GM18517 (cell line): ENCODE results near the gene KBTBD6.
"Not testable (repeated sequence)": the region's sequence is repeated elsewhere in the genome, so short reads cannot be mapped to it uniquely, and the experiment has no call there.

Experiments
- ATAC-seq: cut with Tn5 transposase; IDR thresholded peaks from one replicate; pipeline ENCODE4 v1.9.1; 2021; ENCODE audit warnings: mild to moderate bottlenecking, moderate library complexity; ENCODE audit not compliant: unreplicated experiment

KBTBD6 gene

GRCh38 chr13:41132512-41133152, at the start of gene KBTBD6:
KBTBD6 (minus strand) TSS chr13:41132802; CDS start chr13:41132511, 291 bp downstream.
- peak; percentile 97 for ATAC-seq

DNA sequence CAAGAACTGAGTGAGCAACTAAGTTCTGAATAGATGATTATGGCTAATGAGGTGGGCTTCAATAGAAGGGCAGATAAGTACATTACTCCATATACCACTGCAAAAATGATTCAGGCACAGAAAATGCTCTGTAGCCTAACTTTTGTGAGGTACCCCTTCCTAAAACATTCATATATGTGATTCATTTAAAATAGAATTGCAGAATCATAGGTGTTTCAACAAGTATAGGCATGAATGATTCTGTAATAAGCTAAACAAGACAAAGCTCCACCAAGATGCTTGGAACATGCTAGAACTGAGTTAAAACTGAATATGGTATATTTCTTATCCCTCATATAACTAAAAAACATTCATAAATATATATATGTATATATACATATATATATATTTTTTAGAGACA, 49.6 kb upstream of the KBTBD6 start:
- no peak for ATAC-seq

GRCh38 chr13:41179593-41180250, 47.1 kb upstream of the KBTBD6 start:
- no peak for ATAC-seq

DNA sequence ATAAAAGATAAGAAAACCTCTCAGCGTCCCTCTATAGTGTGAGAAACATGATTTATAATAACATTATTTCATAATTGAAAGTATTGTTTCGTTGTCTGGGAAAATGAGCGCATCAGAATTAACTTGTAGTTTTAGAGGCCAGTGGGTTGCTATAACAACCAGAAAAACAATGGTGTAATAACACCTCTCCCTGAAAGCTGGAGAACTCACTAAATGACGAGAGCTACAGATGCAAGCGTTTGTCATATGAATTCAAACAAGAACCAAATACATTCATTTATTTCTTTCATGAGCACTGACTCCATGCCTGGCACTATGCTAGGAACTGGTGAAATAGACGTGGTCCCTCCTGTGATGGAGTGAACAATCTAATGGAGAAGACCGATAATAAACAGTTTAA, 45.4 kb upstream of the KBTBD6 start:
- no peak for ATAC-seq

DNA sequence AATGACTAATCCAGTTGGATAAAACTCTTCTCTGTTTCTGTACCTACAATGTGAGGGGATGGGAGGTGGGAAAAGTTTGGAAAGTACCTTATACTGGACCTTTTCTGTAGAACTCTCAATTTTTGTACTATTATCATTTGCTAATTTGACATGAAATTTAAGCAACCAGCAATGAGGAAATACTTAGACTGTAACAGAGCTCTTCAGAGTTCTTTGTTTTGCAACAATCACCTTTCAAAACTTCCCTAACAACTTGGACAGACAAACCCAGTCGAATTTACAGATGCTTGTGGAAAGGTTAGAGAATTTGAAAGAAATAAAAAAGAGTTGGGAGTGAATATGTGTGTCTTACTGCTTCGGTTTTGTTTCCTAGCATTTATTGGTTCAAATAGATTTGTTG, 45.0 kb upstream of the KBTBD6 start:
- no peak for ATAC-seq

GRCh38 chr13:41175576-41175975, 43.0 kb upstream of the KBTBD6 start:
- not testable (repeated sequence) for ATAC-seq

DNA sequence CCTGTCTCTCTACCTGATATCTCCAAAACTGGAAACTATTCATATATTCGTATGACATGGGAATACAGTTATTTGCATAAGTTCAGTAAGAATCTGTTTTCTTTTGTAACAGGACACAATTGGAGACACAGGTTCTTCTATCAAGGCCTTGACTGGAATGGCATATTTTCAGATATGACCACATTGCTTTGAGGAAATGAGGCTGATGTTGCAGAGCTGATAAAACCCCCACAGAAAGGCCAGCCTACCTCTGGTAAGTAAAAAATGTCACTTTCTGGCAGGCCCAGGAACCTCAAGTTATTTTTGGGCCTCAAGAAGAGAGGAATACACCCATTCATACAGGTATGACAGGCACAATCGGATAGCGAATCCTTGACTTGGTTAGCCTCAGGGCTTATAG, 29.5 kb upstream of the KBTBD6 start:
- ATAC-seq = no peak

GRCh38 chr13:41159174-41159573, 26.6 kb upstream of the KBTBD6 start:
- no peak for ATAC-seq

GRCh38 chr13:41157048-41157717, 24.6 kb upstream of the KBTBD6 start:
- no peak for ATAC-seq

GRCh38 chr13:41156620-41157019, 24.0 kb upstream of the KBTBD6 start:
- no peak for ATAC-seq

GRCh38 chr13:41154042-41154441, 21.4 kb upstream of the KBTBD6 start:
- ATAC-seq = no peak

DNA sequence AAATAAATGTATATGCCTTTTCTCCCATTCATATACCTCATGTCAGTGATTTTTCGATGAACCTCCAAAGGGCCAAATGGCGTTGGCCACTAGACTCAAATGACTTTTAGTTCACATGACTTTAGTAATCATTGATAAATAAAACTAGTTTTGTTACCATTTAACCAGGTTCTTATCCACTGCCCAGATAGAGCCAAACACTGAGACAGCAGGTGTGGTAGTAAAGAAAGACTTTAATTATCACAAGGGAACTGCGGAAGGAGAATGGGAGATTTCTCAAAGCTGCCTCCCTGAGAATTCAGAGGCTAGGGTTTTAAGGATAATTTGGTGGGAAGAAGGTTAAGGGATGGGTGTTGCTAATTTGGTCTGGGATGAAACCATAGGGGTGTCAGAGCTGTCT, 19.4 kb upstream of the KBTBD6 start:
- no peak for ATAC-seq

GRCh38 chr13:41150058-41150457, 17.5 kb upstream of the KBTBD6 start:
- ATAC-seq = no peak

DNA sequence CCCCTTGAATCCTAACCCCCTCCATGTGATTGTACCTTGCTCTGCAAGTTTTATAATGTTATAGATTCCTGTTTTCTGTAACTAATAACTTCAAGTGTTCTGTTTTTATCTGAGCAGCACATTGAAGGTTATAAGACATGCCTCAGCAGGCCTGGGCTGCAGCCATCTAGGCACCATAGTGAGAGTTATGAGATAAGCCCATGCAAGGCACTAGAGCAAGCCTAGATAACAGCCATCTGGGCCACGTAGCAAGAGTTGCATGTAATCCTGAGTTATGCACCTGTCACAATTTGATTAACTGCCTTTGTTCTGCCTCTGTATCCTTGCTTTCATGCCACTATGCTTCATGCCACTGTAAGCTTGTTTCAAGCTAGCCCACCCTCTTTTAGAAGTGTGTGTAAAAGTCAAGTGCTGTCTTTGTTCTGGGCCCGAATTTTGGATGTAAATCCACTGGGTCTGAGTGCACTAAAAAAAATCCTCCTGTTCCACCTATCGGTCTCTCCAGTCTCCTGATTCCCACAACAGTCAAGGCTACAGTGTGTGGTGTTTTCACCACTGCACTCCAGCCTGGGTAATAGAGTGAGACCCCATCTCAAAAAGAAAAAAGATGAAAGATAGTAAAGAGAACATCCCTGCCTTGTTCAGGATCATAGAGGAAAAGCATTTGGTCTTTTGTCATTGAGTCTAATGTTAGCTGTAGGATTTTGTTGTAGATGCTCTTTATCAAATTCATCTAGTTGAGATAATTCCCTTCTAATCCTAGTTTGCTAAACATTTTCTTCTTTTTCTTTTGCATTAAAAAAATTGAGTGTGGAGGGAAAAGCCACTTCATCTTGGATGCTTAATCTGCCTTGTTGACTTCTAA, 16.0 kb upstream of the KBTBD6 start:
- no peak for ATAC-seq

DNA sequence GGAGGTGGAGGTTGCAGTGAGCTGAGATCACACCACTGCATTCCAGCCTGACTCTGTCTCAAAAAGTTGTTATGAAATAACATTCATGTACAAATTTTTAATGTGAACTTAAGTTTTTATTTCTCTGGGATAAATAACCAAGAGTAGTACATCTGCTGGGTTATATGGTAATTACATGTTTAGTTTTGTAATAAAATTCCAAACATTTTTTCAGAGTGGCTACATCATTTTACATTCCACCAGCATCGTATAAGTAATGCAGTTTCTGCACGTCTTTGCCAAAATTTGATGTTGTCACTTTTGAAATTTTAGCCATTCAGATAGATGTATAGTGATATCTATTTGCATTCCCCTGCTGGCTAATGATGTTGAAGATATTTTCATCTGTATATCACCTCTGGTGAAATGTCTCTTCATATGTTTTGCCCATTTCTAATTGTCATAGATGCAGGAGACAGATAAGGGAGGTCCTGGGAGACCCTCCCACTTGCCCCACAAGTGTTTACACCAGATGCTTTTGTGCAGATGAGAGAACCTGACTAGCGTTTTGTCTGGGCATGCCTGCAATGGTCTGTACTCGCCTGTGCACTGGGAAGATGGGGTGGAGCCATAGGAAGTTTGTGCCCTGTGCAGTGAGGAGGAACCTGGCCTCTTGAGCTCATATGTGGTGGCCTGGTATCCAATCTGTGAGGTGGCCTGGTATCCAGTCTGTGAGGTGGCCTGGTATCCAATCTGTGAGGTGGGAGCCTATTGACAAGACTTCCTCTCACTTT, 12.7 kb upstream of the KBTBD6 start:
- no peak for ATAC-seq

DNA sequence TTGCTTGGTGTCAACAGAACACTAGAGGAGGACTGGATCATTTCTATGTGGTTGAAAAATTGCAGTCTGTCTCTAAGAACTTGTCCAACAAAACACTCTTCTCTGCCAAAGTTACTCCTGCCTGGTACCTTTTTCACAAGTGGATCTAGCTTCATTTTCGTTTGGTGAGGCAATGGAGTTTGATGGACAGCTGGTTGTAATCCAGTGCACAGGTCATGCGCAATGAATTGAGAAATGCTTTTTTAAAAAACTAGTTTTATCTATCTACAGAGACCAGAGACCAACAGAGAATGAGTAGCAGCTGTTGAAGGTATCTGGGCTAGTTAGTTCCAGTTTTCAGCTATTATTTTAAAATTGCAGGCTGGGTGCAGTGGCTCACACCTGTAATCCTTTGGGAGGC, 12.0 kb upstream of the KBTBD6 start:
- no peak for ATAC-seq

DNA sequence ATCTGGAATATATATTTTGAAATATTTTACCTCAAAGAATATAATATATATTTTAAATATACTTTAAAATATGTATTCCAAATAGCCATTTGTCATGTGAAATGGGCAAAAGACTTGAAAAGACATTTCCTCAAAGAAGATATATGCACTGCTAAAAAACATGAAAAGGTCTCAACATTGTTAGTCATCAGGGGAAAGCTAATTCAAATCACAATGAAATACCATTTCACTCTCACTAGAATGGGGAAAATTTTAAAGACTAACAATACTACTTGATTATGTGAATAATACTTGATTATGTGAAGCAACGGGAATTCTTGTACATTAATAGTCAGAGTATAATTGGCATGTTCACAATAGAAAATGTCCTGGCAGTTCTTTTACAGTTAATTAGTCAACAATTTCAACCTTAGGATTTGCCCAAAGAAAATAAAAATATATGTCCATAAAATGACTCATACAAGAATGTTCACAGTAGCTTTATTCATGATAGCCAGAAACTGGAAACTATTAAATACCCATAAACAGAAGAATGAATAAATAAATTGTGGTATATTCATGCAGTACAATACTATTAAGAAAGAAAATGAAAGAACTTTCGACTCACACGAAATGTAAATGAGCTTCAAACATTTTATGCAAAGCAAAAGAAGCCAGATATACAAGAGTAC, 6.8 kb upstream of the KBTBD6 start:
- ATAC-seq = no peak

- ATAC-seq = no peak
Measured at GRCh38 chr13:41137951-41138350, 5.3 kb upstream of the KBTBD6 start.

- no peak for ATAC-seq
Measured at GRCh38 chr13:41137241-41137640, 4.6 kb upstream of the KBTBD6 start.
